K562 (cell line): ENCODE results near the gene ADAMTSL3. TPM values are rescaled to one million over a fixed set of nuclear protein-coding genes. Genes with fewer than 3 reads are reported as not detected.

Experiments
- ATAC-seq: fragments of 200-7000 bp; cut with Tn5 transposase; 3 replicates; pipeline ENCODE4 v1.9.1; 2020; ENCODE audit warnings: moderate library complexity
- BruUV-seq: library from RNA; stranded (reverse); fragments of 400-500 nt; replicated peaks from 2 replicates; lab custom pipeline; 2021; lab: Mats Ljungman, UMichigan
- CTCF ChIA-PET: fragments of 300-600 bp; formaldehyde crosslinking; extraction: SDS; loops from one replicate; lab custom pipeline; 2021; ENCODE audit warnings: low intra/inter-chr PET ratio; lab: Yijun Ruan, JAX
- POLR2A ChIA-PET: fragments of 300-600, 350-650 bp; sonication (Branson Sonifier 250); formaldehyde crosslinking; extraction: SDS; loops from one replicate; lab custom pipeline; 2021; ENCODE audit warnings: antibody characterized with exemption, inconsistent platforms; lab: Yijun Ruan, JAX
- DNase-seq, 4 experiments: peaks; one replicate each; pipeline versions ENCODE4 v3.0.0 to v3.0.0-alpha.2; 2011 to 2018; ENCODE audit warnings: low spot score in 3 of 4, mixed read lengths in 3 of 4; ENCODE audit errors: extremely low read depth in 1 of 4
- FAIRE-seq: peaks from 2 replicates; lab custom pipeline; 2011; peaks lifted over from hg19 to GRCh38; lab: Jason Lieb, UNC
- H2AFZ ChIP-seq: 2 replicates; pipeline ENCODE4 v1.6.0; 2011; ENCODE audit warnings: low read depth, low read length, control low read depth, inconsistent platforms
- H3K27ac ChIP-seq: fragments of 200-600 bp; 3 replicates; pipeline ENCODE4 v1.8.0; 2011; ENCODE audit warnings: low read depth, mild to moderate bottlenecking, control low read depth, inconsistent platforms, low read length, moderate library complexity, mixed read lengths; ENCODE audit errors: extremely low read depth
- H3K27me3 ChIP-seq, 2 experiments: fragments of 300-600 bp in 1 of 2; 2 replicates in 1 of 2; 3 replicates in 1 of 2; pipeline versions ENCODE4 v1.6.0 to v1.8.0; 2011; ENCODE audit warnings: inconsistent platforms in 2 of 2, low read length in 2 of 2, mild to moderate bottlenecking in 1 of 2, mixed read lengths in 1 of 2, moderate library complexity in 1 of 2; ENCODE audit not compliant: control insufficient read depth in 2 of 2, insufficient read depth in 2 of 2
- H3K36me3 ChIP-seq: fragments of 300-600 bp; 3 replicates; pipeline ENCODE4 v1.8.0; 2011; ENCODE audit warnings: mild to moderate bottlenecking, low read length, inconsistent platforms; ENCODE audit not compliant: control insufficient read depth, insufficient read depth
- H3K4me1 ChIP-seq, 2 experiments: fragments of 200-600 bp in 1 of 2; replicated peaks in 1 of 2; 2 replicates in 1 of 2; 3 replicates in 1 of 2; pipeline versions ENCODE4 v1.5.1 to v1.8.0; 2011; ENCODE audit warnings: inconsistent platforms in 2 of 2, low read length in 2 of 2, mild to moderate bottlenecking in 1 of 2, mixed read lengths in 1 of 2, moderate library complexity in 1 of 2; ENCODE audit not compliant: control insufficient read depth in 2 of 2, insufficient read depth in 2 of 2
- H3K4me2 ChIP-seq: 2 replicates; pipeline ENCODE4 v1.6.1; 2011; ENCODE audit warnings: low read length, control low read depth, inconsistent platforms, mixed read lengths; ENCODE audit not compliant: insufficient read depth
- H3K4me3 ChIP-seq: fragments of 200-600 bp; sonication (generic), shearing (Covaris generic); 2 replicates; pipeline ENCODE4 v1.5.1; 2016; ENCODE audit warnings: control low read depth, inconsistent platforms
- H3K79me2 ChIP-seq: fragments of 200-600 bp; 3 replicates; pipeline ENCODE4 v1.8.0; 2011; ENCODE audit warnings: low read length, inconsistent platforms; ENCODE audit not compliant: control insufficient read depth, insufficient read depth
- H3K9ac ChIP-seq, 2 experiments: 2 replicates each; pipeline versions ENCODE4 v1.6.0 to v1.6.1; 2011; ENCODE audit warnings: low read depth in 2 of 2, low read length in 2 of 2, control low read depth in 1 of 2, inconsistent platforms in 1 of 2, mild to moderate bottlenecking in 1 of 2, mixed read lengths in 1 of 2; ENCODE audit not compliant: insufficient read depth in 1 of 2
- H3K9me1 ChIP-seq: one replicate; pipeline ENCODE4 v1.6.0; 2011; ENCODE audit warnings: inconsistent platforms, mild to moderate bottlenecking, low read length, moderate library complexity; ENCODE audit not compliant: control insufficient read depth, insufficient read depth
- H3K9me3 ChIP-seq: replicated peaks from 2 replicates; pipeline ENCODE4 v1.5.1; 2011; ENCODE audit warnings: low read depth, low read length, inconsistent platforms; ENCODE audit not compliant: control insufficient read depth, insufficient read depth
- H4K20me1 ChIP-seq: replicated peaks from 2 replicates; pipeline ENCODE4 v1.6.1; 2011; ENCODE audit warnings: low read length, inconsistent platforms, mixed read lengths; ENCODE audit not compliant: control insufficient read depth, insufficient read depth
- DDX20 ChIP-seq: fragments of 450-650 bp; IDR thresholded peaks from 2 replicates; pipeline ENCODE4 v1.6.1; 2016; ENCODE audit warnings: missing genetic modification characterization, low read depth, mild to moderate bottlenecking, missing compliant biosample characterization, moderate library complexity
- ESRRB ChIP-seq: fragments of 250-450 bp; sonication (Bioruptor Pico); IDR thresholded peaks from 2 replicates; pipeline ENCODE4 v1.5.0; 2020; ENCODE audit warnings: mild to moderate bottlenecking, moderate library complexity, borderline replicate concordance
- KDM2B ChIP-seq: fragments of 250-450 bp; sonication (Bioruptor Pico); IDR thresholded peaks from 2 replicates; pipeline ENCODE4 v1.8.0; 2021; ENCODE audit warnings: mild to moderate bottlenecking, moderate library complexity
- MYNN ChIP-seq, 2 experiments: sonication (generic); formaldehyde crosslinking in 1 of 2; IDR thresholded peaks; 2 replicates each; pipeline versions ENCODE4 v1.5.0 to v1.6.1; 2016 to 2020; ENCODE audit warnings: antibody characterized with exemption in 1 of 2, missing genetic modification reagents in 1 of 2
- RHOXF2B ChIP-seq: fragments of 250-450 bp; sonication (Bioruptor Pico); conservative IDR thresholded peaks from 2 replicates; pipeline ENCODE4 v1.5.1; 2021
- SMC3 ChIP-seq: conservative IDR thresholded peaks from 2 replicates; pipeline ENCODE4 v1.6.1; 2011; ENCODE audit warnings: low read depth, low read length, improper control_type of control experiment; ENCODE audit not compliant: insufficient read depth
- SREBF1 ChIP-seq: fragments of 150-350 bp; IDR thresholded peaks from 2 replicates; pipeline ENCODE4 v1.6.1; 2014; ENCODE audit warnings: antibody characterized with exemption, low read depth, low read length, borderline replicate concordance
- TAL1 ChIP-seq: fragments of 450-650 bp; IDR thresholded peaks from 2 replicates; pipeline ENCODE4 v1.6.1; 2016; ENCODE audit warnings: mild to moderate bottlenecking
- XRCC3 ChIP-seq: fragments of 450-650 bp; IDR thresholded peaks from 2 replicates; pipeline ENCODE4 v1.6.1; 2017; ENCODE audit warnings: mild to moderate bottlenecking, moderate library complexity
- ZNF146 ChIP-seq: IDR thresholded peaks from one replicate; pipeline ENCODE4 v1.6.1; 2018; ENCODE audit warnings: missing compliant biosample characterization; ENCODE audit not compliant: unreplicated experiment
- ZNF217 ChIP-seq: sonication (generic); formaldehyde crosslinking; IDR thresholded peaks from 2 replicates; pipeline ENCODE4 v1.8.0; 2022; ENCODE audit warnings: mild to moderate bottlenecking, missing genetic modification reagents
- WGBS: fragments of 100-300 bp; shearing (Covaris generic); methylation state at CpG from one replicate; pipeline ENCODE4 v1.1.6; 2016; ENCODE audit warnings: low coverage, mixed read lengths; ENCODE audit not compliant: insufficient coverage; ENCODE audit errors: missing lambda C conversion rate; 5-methylcytosine and 5-hydroxymethylcytosine counted together
- in situ Hi-C: fragments of 300-500 bp; cut with MboI; formaldehyde crosslinking; loops from 4 replicates; pipeline ENCODE4 v1.15.0; 2018; ENCODE audit warnings: inconsistent platforms, mixed read lengths
- intact Hi-C: fragments of 100-400 bp; cut with micrococcal nuclease; formaldehyde crosslinking; loops from 2 replicates; pipeline ENCODE4 v1.14.2; 2022
- polyA plus RNA-seq, 8 experiments: library from polyadenylated mRNA; depleted of rRNA in 4 of 8; stranded (reverse) in 5 of 8; unstranded in 3 of 8; fragments of >200 nt; fragmentation: Nextera tagmentation in 2 of 8; fragmentation: Illumina TruSeq in 1 of 8; extraction: Ambion mirVana in 2 of 8; extraction: Trizol in 1 of 8; gene quantifications; 2 replicates each; pipeline versions ENCODE4 v1.2.1 to v1.2.3, GENCODE V29; 2011 to 2014; ENCODE audit warnings: inconsistent platforms in 1 of 8, missing spikeins in 1 of 8
- total RNA-seq, 7 experiments: library from RNA; depleted of rRNA in 6 of 7; stranded (reverse); fragments of >200 nt in 6 of 7; fragmentation: Illumina TruSeq in 2 of 7; extraction: Trizol in 2 of 7; gene quantifications; 2 replicates each; pipeline versions ENCODE4 v1.2.1 to v1.2.3, GENCODE V29; 2011 to 2021; ENCODE audit warnings: low replicate concordance in 1 of 7
- TF ChIP-seq, protein P1 (sequence below): IDR thresholded peaks from 2 replicates; pipeline ENCODE4 v1.6.1; 2011; ENCODE audit warnings: borderline replicate concordance, low read depth, mild to moderate bottlenecking, moderate library complexity, low read length; ENCODE audit not compliant: insufficient read depth, poor library complexity, severe bottlenecking
- TF ChIP-seq, protein P2 (sequence below): fragments of 450-650 bp; IDR thresholded peaks from 2 replicates; pipeline ENCODE4 v1.6.1; 2014; ENCODE audit warnings: low read depth, mild to moderate bottlenecking, moderate library complexity, borderline replicate concordance
- TF ChIP-seq, protein P3 (sequence below): fragments of 450-650 bp; IDR thresholded peaks from 2 replicates; pipeline ENCODE4 v1.6.1; 2016; ENCODE audit warnings: low read depth, mild to moderate bottlenecking, moderate library complexity
- TF ChIP-seq, protein P4 (sequence below): fragments of 250-450 bp; sonication (Bioruptor Pico); IDR thresholded peaks from 2 replicates; pipeline ENCODE4 v1.8.0; 2022; ENCODE audit warnings: moderate library complexity, mild to moderate bottlenecking, inconsistent platforms
- TF ChIP-seq, protein P5 (sequence below): IDR thresholded peaks from 2 replicates; pipeline ENCODE4 v1.6.1; 2014; ENCODE audit warnings: antibody characterized with exemption

ADAMTSL3 gene
- total and polyA plus RNA-seq, 9 of the 15 experiments (the other 6 are each of a cell fraction or from before 2014, with no cell fraction given), result 0.01 to 0.18 (median 0.07) TPM; not detected in 3

DNA sequence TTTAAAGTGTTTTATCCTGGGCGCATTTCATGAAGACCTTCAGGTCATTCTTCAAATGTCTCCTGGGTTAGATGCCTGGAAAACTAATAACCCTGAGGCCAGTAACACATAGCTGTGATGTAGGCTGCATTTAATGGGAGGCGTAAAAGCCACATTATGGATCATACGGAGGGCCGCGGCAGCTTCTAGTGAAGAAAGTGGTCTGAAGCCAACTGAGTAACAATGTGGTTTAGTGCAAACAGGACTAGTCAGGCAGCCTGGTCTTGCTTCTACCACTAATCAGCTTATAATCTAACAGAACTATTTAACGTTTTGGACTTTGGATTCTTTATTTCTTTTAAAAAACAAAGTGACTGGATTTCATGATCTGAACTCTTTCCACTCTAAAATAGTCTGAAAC is 54.4 kb downstream of the ADAMTSL3 start (continued):
- TF ChIP-seq, protein P1, sequence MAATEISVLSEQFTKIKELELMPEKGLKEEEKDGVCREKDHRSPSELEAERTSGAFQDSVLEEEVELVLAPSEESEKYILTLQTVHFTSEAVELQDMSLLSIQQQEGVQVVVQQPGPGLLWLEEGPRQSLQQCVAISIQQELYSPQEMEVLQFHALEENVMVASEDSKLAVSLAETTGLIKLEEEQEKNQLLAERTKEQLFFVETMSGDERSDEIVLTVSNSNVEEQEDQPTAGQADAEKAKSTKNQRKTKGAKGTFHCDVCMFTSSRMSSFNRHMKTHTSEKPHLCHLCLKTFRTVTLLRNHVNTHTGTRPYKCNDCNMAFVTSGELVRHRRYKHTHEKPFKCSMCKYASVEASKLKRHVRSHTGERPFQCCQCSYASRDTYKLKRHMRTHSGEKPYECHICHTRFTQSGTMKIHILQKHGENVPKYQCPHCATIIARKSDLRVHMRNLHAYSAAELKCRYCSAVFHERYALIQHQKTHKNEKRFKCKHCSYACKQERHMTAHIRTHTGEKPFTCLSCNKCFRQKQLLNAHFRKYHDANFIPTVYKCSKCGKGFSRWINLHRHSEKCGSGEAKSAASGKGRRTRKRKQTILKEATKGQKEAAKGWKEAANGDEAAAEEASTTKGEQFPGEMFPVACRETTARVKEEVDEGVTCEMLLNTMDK, result no peak
- no peak for TF ChIP-seq DDX20 (tag)
- TF ChIP-seq, all 486 proteins: peak for 0

DNA sequence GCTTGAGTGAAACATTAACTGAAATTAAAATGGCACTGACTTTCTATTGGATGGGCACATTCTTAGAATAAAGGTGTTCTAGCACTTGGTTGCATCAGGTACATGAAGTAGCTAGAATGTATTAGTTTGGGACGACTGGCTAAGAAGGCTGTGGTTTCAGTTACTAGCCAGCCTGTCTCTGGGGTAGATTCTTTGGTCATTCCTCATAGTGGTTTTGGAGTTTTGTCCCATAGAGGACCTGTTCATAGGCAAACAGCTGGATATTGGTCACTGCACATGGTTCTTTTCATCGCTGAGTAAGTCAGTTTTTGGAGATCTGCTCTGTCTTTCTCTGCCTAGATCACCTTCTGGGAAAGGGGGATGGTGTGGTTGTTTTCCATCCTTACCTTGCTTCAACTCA is 55.3 kb downstream of the ADAMTSL3 start:
- no peak overlapping the region for H3K4me2 ChIP-seq
- TF ChIP-seq TAL1, result no peak
- no peak for TF ChIP-seq XRCC3
- no peak for TF ChIP-seq RHOXF2B (CRISPR knock-in tag)
- TF ChIP-seq, protein P2, sequence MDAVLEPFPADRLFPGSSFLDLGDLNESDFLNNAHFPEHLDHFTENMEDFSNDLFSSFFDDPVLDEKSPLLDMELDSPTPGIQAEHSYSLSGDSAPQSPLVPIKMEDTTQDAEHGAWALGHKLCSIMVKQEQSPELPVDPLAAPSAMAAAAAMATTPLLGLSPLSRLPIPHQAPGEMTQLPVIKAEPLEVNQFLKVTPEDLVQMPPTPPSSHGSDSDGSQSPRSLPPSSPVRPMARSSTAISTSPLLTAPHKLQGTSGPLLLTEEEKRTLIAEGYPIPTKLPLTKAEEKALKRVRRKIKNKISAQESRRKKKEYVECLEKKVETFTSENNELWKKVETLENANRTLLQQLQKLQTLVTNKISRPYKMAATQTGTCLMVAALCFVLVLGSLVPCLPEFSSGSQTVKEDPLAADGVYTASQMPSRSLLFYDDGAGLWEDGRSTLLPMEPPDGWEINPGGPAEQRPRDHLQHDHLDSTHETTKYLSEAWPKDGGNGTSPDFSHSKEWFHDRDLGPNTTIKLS, result no peak
- TF ChIP-seq, protein P3, sequence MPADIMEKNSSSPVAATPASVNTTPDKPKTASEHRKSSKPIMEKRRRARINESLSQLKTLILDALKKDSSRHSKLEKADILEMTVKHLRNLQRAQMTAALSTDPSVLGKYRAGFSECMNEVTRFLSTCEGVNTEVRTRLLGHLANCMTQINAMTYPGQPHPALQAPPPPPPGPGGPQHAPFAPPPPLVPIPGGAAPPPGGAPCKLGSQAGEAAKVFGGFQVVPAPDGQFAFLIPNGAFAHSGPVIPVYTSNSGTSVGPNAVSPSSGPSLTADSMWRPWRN, result no peak
- TF ChIP-seq ESRRB (CRISPR knock-in tag), result no peak
- TF ChIP-seq ZNF146 (CRISPR knock-in tag), result no peak
- no peak for TF ChIP-seq SMC3
- TF ChIP-seq, protein P4, sequence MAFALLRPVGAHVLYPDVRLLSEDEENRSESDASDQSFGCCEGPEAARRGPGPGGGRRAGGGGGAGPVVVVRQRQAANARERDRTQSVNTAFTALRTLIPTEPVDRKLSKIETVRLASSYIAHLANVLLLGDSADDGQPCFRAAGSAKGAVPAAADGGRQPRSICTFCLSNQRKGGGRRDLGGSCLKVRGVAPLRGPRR, result no peak
- no peak for TF ChIP-seq SREBF1
- TF ChIP-seq KDM2B (CRISPR knock-in tag), result no peak
- no peak for TF ChIP-seq MYNN (IDR thresholded peaks at IDR 0.05)
- no peak for TF ChIP-seq MYNN (CRISPR knock-in tag; IDR thresholded peaks at IDR 0.05)
- no peak for TF ChIP-seq ZNF217 (CRISPR knock-in tag)
- TF ChIP-seq, protein P5, sequence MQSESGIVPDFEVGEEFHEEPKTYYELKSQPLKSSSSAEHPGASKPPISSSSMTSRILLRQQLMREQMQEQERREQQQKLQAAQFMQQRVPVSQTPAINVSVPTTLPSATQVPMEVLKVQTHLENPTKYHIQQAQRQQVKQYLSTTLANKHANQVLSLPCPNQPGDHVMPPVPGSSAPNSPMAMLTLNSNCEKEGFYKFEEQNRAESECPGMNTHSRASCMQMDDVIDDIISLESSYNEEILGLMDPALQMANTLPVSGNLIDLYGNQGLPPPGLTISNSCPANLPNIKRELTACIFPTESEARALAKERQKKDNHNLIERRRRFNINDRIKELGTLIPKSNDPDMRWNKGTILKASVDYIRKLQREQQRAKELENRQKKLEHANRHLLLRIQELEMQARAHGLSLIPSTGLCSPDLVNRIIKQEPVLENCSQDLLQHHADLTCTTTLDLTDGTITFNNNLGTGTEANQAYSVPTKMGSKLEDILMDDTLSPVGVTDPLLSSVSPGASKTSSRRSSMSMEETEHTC, result no peak

More for the DNA sequence above, 55.3 kb downstream of the ADAMTSL3 start:
- ATAC-seq, result no peak
- FAIRE-seq, result no peak
- no peaks in the 10 kb centered on the region for H3K36me3 ChIP-seq
- H3K9me3 ChIP-seq, result no peaks in the 10 kb centered on the region
- intact Hi-C loops (no loop called here), in situ Hi-C loops (no loop called here)
- ChIA-PET POLR2A (no interaction called here), CTCF (no interaction called here)
- 0% methylated on average over 2 of the region's 2 CpGs for WGBS
- no peak for DNase-seq
- H3K4me3 ChIP-seq, result no peak overlapping the region
- no peak overlapping the region for H3K9ac ChIP-seq
- no peaks in the 10 kb centered on the region for H4K20me1 ChIP-seq
- BruUV-seq, result no TSS peak
- no peaks in the 10 kb centered on the region for H3K4me1 ChIP-seq
- H2AFZ ChIP-seq, result no peak overlapping the region
- no peaks in the 10 kb centered on the region for H3K9me1 ChIP-seq
- H3K27me3 ChIP-seq, result no peaks in the 10 kb centered on the region; a peak in 2 of 5 replicates
- no peak overlapping the region for H3K27ac ChIP-seq
- no peaks in the 10 kb centered on the region for H3K79me2 ChIP-seq
